Brain microvascular endothelial cell (primary cell): ENCODE results near the gene ISLR.

ENCODE experiments used
- DNase-seq: peaks from one replicate; pipeline ENCODE4 v3.0.0-alpha.2; 2020
- H3K27ac ChIP-seq: fragments of 250-450 bp; sonication (Bioruptor Pico); 2 replicates; pipeline ENCODE4 v1.5.1; 2020; ENCODE audit warnings: mild to moderate bottlenecking, moderate library complexity
- H3K27me3 ChIP-seq: fragments of 250-450 bp; sonication (Bioruptor Pico); replicated peaks from 2 replicates; pipeline ENCODE4 v1.5.1; 2020; ENCODE audit warnings: mild to moderate bottlenecking
- H3K36me3 ChIP-seq: fragments of 250-450 bp; sonication (Bioruptor Pico); replicated peaks from 2 replicates; pipeline ENCODE4 v1.5.1; 2020; ENCODE audit warnings: mild to moderate bottlenecking
- H3K4me3 ChIP-seq: 2 replicates; pipeline ENCODE4 v1.5.1; 2011; ENCODE audit warnings: low read depth, mild to moderate bottlenecking, control low read depth, low read length, moderate library complexity
- CTCF ChIP-seq: IDR thresholded peaks from 2 replicates; pipeline ENCODE4 v1.5.1; 2011; ENCODE audit warnings: low read depth, mild to moderate bottlenecking, moderate library complexity, low read length, control low read depth, inconsistent platforms; ENCODE audit errors: missing control alignments
- in situ Hi-C: cut with HindIII; loops from 2 replicates; pipeline ENCODE4 v1.10.0; 2017; ENCODE audit warnings: low sequenced_read_pairs, low pct_ligation_motif_present

The ISLR gene

DNA sequence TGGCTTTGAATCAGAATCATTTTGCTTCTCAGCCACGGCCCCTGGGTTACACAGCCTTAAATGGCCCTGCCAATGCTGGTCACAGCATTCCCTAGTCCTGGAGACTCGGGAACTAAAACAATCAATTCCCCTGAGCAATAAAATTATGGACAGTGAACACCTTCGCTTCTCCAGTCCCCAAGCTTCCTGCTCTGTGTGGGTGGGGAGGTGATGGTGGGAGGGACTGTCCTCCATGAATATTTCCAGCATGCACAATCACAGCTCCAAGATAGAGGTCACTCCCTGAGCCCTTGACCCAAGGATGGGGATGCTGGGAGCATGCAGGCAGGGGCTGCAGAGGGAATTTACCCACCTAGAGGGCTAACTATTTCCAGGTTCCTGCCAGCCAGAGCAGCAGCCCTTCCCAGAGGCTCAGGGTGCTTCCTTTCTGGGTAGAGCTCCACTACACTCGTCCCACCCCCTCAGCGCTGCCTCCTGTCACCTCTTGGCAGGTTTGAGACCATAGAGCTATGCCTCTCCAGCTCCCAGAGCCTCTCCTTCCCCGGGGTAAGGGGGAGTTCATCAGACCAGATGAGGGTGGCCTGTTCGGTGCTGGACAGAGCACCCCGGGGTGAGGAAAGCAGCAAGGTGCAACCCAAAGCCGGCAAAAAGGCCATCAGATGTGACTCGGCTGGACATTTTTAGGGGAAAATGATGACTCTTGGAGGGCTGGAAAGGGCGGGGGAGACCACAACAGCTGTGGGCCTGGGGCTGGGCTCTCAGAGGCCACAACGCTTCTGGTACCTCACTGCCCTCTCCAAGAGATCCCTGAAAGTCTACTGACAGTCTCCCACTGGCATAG, 48.1 kb downstream of the ISLR start:
- DNase-seq: no peak
- Histone ChIP-seq H3K4me3 (no peak overlapping the region), H3K27me3 (no peaks in the 10 kb centered on the region), H3K27ac (no peak overlapping the region), H3K36me3 (no peaks in the 10 kb centered on the region)
- in situ Hi-C loops: no loop called here
- TF ChIP-seq CTCF: no peak

DNA sequence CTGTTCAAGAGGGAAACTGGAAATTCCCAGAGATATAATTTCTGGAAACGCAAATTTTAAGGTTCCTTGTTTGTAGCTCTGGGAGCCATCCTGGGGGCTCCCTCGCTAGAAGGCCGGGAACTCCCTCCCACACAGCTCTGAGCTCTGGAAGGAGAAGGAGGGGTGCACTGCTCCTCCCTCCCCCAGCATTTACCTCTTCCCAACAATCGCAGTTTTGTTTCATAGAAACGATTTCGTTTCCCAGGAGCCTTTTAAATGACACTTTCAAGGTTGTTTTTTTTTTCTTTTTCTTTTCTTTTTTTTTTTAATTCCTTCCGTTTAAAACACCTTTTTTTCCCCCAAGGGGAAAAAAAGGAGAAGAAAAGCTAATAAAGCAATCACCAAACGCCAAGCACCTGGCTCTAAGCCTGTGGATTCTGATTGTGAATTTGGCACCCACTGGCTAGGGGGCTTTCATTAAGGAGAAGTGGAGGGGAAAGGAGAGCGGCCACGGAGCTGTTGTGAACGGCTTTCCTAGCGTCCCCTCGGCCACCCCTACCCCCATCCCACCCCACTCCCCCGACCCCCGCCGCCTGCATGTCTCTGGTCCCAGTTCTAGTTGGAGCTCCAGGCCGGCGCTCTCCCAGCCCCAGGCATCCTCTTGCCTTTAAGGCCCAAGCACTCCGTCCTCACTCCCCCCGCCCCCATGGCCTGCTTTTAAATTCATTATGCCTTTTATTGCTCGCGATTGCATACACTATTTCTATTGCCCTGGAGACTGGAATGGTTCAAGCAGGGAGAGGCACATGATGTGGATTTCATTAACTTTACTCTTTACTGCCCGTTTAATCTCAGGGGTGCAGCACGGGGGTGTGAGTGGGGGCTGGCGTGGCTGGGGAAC, 49.0 kb downstream of the ISLR start:
- TF ChIP-seq CTCF: no peak
- H3K27me3 ChIP-seq: no peaks in the 10 kb centered on the region
- no peak for DNase-seq
- no peak overlapping the region for H3K4me3 ChIP-seq
- no peak overlapping the region for H3K27ac ChIP-seq
- in situ Hi-C loops: no loop called here
- no peaks in the 10 kb centered on the region for H3K36me3 ChIP-seq

- H3K27me3 ChIP-seq: no peaks in the 10 kb centered on the region
- no peak overlapping the region for H3K27ac ChIP-seq
- DNase-seq: no peak
- no peak for TF ChIP-seq CTCF
- in situ Hi-C loops: no loop called here
- H3K4me3 ChIP-seq: no peak overlapping the region
- H3K36me3 ChIP-seq: no peaks in the 10 kb centered on the region
These were observed 52.4 kb downstream of the ISLR start for GRCh38 chr15:74225928-74226327.
